RPMI8226 (cell line): ENCODE measurements around the gene LSP1.

ENCODE experiments used
- DNase-seq: peaks from one replicate; pipeline ENCODE4 v3.0.0-alpha.2; 2015

Gene LSP1

GRCh38 chr11:1825039-1825740, 27.7 kb upstream of the LSP1 start:
- DNase-seq: peak; percentile 79

DNA sequence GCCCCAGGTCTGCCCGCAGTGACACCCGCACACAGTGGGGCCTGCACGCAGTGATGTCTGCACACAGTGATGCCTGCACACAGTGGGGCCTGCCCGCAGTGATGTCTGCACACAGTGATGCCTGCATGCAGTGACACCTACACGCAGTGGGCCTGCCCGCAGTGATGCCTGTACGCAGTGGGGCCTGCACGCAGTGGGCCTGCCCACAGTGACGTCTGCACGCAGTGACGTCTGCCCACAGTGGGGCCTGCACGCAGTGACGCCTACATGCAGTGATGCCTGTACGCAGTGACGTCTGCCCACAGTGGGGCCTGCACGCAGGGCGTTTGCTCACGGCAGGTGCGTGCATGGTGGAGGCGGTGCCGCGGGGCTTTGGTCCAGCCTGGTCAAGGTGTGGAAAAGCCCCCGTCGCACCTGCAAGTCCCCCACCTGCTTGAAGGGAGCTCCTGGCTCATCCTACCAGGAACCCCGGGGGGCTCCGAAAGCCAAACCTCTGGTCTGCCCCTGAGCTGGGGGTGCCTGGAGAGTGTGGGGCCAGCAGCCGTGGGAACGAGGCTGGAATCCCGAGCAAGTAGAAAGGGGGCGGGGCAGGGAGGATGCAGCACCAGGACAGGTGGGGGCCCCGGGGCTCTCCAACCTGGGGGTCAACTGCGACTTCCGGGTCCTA, 27.0 kb upstream of the LSP1 start:
- DNase-seq: no peak

DNA sequence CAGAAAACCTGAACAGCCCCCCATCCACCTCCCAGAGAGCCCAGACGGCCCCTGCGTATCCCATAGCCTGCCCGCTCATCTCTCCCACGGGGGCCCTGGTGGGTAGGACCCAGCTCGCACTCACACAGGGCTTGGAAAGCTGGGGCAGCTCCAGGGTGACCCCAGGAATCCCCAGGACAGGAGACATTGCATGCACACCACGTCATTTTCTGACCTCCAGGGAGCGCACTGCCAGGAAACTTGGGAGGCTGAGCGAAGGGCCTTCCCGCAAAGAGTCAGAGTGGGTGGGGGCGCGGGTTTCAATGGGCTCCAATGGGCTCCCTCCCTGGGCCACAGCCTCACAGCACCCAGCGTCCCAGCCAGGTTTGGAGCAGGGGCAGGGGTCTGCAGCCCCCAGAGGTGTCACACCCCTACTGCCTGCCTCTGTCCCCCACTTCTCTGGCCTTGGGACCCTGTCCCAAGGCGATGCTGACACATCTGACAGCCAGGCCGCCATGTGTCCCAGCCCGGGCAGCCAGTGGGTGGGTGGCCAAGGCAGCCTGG, 26.3 kb upstream of the LSP1 start:
- DNase-seq: peak; percentile 43

DNA sequence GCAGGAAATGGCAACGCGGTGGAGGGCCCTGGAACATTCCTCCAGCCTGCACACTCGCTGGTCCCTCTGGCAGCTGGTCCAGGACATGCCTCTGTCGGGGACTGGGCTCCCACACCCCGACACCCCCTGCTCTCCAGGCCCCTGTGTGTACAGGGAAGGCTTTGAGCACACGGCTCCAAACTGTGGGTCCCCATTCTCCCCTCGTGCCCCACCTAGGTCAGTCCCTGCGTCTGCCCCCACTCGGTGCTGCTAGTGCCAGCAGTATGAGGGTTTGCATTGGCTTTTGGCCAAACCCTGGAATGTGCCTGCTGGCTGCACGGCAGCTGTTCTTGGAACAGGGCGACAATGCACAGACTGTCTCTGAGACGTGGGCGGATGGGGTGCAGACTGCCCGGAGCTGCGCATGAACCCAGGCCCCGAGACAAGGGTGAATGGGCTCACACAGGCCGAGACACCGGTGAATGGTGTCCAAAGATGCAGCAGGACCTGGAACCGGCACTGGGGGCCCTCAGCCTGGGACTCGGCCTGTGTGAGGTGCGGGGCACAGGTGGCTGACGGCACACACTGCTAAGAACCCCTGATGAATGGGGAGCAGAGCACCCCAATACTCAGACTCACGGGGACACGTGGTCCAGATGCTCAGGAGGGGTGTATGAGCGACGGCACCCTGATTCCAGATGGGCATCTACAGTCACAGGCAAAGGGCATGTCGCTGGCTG, 25.6 kb upstream of the LSP1 start:
- peak; percentile 76 for DNase-seq

- no peak for DNase-seq
Observed at GRCh38 chr11:1827931-1828330, 25.0 kb upstream of the LSP1 start.

GRCh38 chr11:1828542-1828941, 24.3 kb upstream of the LSP1 start:
- no peak for DNase-seq

DNA sequence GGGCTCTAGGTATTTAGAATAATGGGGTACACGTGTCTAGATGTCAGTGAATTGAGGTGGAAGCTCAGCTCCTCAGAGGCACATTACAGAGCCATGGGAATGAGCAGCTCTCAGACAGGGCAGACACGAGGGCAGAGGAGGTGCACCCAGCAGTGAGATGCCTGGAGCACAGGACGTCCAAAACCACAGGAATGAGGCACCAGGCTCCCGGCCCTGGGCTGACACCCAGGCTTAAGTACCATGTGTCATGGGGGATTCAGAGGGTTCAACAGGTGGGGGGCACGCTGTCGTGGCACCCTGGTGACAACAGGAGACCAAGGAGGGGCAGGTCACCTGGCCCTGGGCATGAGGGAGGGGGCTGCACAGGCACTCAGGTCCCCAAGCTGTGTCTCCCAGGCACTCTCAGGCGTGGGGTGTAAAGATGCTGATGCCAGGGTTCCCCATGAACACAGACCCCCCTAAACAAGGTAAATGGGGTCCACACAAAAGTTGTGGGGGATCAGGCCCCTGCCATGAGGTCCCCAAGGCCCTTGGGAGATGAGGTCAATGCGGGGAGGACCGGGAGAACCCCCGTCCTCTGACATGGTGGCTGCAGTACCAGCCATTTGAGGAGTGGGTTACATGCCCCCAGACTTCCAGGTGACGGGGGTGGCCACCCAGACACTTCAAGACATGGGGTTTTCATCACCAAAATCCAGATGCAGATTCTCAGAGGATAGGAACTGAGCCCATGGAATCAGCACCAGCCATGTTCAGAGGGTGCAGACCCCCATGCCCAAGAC, 23.7 kb upstream of the LSP1 start:
- DNase-seq: no peak

DNA sequence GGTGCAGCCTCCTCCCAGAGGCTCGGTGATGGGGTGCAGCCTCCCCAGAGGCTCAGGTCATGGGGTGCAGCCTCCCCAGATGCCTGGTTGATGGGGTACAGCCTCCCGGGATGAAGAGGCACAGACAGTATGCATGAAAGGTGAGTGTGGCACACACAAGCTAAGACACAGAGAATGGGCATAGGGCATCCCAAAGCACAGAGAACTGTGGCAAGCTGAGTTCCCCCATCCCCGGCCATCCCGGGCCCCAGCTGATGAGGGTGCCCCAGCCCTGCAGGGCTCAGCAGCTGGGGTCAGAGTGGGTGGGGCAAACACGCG, 22.9 kb upstream of the LSP1 start:
- DNase-seq: no peak

DNA sequence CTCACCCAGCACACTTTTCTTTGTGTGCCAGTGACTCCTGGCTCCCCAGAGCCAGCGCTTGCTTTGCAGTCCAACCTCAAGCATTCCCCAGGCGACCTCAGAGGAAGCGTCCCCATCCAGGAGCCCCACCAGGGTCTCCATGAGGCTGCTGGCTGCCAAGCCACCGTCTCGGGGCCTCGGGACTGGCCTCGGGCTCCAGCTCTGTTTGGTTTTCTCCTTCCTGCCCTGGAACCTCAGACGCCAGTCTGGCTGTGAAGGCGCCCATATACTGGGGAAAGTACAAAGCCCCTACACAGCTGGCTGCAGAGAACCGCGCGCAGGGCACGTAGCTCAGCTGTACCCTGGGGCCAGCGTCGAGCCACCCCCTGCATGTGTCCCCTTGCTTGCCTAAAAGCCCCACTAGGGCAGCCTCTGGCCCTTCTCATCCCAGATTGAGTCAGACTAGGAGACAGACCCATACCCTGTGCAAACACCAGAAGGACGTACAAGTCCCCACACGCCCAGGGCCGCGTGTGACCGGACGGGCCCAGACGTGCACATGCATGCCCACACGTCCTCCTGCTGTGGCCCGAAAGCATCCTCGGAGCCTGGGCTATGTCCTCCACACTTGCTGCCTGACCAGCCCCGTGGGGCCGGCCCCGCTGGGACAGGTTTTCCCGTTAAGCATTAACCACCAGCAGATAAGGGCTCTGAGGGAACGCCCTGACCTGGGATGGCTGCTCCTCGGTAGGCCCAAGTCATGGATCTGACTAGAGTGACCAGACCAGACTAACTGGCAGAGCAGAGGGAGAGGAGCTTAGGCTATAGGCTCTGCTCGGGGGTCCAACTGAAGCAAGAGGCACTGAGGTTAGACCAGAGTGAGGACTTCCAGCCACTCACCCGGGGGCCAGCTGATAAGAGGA, 22.3 kb upstream of the LSP1 start:
- DNase-seq: no peak

DNA sequence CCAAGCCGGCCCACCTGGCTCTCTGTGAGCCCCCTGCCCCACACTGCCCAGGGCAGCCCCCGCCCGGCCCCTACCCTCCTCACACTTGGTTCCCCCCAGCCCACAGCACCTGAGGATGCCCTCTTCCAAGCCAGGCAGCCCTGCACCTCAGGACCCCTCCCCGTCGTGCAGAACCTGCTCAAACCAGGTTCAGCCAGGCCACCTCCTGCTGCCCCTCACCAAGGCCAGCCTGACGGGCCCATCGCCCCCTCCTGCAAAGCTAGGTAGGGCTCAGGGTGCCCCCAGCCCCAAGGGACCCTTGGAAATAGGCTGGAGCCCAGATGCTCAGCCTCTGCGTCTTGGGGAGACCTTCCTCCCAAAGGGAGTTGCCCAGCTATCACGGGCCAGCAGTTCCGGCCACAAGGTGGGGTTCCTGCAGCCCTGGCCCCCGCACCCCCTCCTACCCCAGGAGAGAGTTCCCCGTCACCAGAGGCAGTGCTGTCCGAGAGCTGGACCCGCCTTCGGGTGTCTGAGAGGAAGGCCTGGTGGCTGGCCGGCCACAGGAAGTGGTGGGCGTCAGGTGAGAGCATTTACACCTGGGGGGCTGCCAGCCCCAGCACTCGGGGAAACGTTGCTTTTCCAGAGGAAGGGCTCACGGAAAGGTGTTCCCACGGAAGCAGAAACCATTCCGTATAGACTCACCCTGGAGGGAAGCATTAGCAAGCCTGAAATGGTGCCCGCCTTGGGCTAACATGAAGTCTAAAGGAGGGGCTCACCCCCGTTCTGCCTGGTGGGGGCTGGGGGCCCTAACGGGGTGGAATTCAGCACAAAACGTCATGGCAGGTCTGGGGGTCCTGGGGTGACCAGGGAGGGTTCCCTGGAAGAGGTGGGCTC, 21.3 kb upstream of the LSP1 start:
- DNase-seq: no peak

DNA sequence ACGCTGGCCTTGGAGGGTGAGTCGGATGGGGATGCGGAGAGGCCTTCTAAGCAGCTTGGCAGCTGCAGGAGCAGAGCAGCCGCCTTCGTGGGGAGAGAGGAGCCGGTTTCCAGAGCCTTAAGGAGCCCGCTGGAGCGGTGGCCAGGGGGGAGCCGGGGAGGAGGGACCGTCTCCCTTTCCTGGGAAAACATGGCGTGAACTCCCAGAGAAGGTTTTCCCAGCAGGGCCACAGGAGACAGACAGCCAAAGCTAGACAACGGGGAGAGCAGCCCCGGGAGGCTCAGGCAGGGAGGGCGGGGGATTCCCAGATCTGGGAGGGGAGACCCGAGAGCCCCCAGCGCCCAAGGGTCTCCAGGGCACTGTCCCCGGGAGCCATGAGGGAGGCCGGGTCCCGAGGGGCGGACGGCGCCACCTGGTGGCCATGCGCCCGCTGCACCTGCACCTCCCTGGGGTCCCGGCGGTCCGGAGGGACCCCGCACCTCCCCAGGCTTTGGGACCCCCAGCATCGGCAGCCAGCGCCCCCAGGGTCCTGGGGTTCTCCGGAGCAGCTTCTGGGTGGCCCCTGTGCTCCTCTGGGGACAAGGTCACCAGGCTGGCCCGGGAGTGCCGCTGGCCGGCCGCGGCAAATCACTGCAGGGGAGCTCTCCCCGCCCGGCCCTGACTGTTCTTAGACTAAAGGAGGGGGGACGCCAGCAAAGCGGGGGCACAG, 20.5 kb upstream of the LSP1 start:
- no peak for DNase-seq

GRCh38 chr11:1832920-1833295, 20.0 kb upstream of the LSP1 start:
- DNase-seq: no peak

GRCh38 chr11:1834062-1834610, 18.7 kb upstream of the LSP1 start:
- no peak for DNase-seq

GRCh38 chr11:1834779-1835670, 17.9 kb upstream of the LSP1 start, which contains the start of gene SYT8:
SYT8 (plus strand) TSS chr11:1834990; CDS start chr11:1835106, 116 bp downstream.
- no peak for DNase-seq

DNA sequence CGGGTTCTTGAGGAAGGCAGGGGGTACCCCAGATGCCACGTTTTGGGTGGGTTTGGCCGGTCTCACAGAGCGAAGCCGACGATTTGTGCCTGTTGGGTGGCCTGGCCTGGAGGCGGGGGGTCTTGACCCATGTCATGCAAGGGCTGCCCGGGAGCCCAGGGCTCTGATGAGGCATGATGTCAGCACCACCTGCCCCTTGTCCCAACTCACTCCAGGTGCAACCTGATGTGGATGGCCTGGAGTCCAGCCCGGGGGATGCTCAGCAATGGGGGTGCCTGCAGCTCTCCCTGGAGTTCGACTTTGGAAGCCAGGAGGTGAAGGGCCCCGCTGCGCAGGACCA, 17.2 kb upstream of the LSP1 start:
- DNase-seq: no peak

- DNase-seq: no peak
Observed at GRCh38 chr11:1836011-1836945, 16.6 kb upstream of the LSP1 start.

GRCh38 chr11:1837171-1838076, 15.5 kb upstream of the LSP1 start:
- peak; percentile 77 for DNase-seq
